HG03066 (cell line): ENCODE results near the gene TRIM47.
"Not testable (repeated sequence)": the region's sequence is repeated elsewhere in the genome, so short reads cannot be mapped to it uniquely, and the experiment has no call there.

Source experiments
- ATAC-seq: cut with Tn5 transposase; IDR thresholded peaks from one replicate; pipeline ENCODE4 v1.9.1; 2021; ENCODE audit warnings: low read depth; ENCODE audit not compliant: unreplicated experiment

The TRIM47 gene

DNA sequence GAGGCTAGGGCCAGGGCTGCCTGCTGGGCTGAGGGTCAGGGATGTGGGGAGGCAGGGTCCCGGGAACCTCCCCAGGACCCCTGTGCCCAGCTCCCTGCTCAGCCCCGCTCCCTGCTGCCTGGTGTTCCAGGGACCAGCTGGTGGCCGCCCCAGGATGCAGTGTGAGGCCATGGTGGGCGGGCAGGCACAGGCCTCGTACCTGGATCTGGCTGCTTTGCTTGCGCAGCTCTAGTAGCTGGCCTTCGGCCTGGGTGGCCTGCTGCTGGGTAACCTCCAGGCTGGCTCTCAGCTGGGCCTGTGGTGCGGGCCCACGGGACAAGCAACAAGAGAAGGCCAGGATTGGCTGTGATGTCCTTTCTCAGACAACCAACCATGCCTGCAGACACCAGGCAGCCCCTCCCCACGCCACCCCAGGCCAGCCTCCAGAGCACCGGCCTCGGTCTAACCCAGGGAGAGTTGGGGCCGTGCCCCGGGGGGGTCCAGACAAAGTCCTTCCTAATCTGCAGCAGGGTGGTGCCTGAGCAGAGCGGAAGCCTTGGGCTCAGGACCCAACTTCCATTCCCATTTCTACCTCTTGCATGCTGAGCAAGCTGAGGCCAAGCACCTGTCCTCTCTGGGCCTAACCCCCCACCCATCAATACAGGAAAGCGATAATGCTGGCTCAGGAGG lies 14.3 kb upstream of the TRIM47 start:
- ATAC-seq, result no peak

DNA sequence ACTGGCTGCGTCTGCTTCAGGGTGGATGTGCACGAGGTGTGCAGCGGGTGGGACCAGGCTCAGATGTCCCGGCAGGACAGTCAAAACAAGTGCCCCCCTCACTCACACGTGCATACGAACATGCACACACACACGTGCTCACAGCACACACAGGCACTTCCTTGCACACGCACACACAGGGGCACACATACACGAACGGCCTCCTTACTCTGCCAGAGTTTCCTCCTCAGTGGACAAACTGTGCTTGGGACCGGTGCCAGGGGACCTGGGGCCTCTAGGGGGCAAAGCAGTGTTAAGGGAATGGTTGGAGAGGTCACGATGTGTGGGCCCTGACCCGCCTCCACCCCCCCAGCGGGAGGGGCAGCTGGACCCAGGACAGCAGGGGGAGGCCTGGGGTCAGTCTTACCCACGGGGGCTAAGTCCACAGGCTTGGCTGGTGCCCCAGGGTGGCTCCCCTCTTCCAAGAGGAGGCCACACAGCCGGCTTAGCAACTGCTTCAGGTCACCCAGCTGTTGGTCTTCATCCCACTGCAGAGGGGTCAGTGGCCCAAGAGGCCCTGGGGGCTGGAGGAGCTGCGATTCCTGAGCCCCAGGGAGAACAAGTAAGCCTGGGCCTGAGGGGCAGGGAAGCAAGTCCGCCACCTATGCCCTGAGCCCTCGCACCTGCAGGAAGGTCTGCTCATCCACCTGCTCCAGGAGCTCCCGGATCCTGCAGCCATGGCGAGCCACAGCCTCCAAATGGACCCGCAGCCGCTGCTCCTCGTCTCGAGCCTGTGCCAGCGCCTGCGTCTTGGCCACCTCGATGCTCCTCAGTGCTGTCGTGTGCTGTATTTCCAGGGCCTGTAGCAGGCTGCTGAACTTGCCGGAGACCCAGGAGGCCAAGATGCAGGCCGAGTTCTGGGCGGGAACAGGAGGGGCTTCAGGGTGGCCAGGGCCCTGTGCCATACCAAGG lies 13.5 kb upstream of the TRIM47 start:
- ATAC-seq, result no peak

DNA sequence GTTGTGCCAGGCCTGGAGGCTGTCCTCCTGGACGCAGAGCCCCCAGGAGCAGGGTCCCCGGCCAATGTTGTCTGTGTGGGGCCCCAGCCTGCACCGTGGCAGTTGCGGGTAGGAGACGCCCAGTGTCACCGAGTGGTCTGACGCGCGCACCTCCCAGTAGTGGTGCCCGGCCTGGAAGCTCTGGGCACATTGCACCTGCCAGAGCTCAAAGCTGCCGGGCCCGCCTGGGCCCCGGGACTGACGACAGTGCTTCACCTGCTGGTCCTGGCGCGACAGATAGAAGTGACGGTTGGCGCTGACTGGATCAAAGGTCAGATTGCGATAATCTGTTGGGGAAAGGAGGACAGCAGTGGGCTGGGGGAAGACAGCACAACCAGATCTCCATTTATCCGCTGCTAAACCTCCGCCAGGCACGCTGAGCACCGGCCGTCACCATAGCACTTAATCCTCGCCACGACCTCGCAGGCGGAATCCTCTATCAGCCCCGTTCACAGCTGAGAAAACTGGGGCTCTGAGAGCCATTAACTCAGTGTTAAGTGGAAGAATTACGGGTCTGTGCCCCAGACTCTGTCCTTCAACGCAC lies 12.7 kb upstream of the TRIM47 start:
- ATAC-seq, result no peak

DNA sequence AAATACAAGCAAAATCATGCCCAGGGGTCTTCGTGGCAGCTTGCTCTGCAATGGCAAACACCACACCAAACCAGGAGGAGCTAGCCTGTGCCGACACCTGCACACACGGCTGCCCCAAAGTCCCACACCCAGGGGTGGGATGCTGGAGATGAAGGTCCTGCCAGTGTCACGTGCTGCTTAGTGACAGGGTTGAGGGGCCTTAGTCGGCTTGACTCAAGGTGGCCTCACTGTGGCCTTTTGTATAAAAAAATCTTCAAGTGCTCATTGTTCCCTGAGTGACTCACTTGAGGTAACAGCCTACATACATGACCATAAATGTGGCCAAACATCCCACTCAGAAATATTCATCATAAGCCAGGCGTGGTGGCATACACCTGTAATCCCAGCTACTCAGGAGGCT lies 11.1 kb upstream of the TRIM47 start:
- ATAC-seq, result no peak

DNA sequence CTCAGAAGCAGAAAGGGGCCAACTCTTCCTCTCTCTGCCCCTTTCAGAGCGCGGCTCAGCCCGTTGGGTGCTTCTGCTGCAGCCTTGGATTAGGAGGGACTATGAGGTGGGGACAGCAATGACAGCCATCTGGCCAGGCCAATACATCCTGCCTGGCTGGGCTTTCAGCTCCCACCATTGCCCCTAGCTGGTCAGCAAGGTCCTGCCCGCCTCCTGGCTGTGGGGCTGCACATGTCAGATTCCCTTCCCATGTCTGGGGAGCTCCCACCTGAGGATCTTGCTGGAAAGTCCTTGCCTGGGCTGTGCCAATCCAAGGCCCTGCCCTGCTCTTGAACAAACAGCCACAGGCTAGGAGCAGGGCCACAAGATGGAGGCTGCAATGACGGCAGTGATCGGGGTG lies 10.1 kb upstream of the TRIM47 start:
- ATAC-seq, result no peak

DNA sequence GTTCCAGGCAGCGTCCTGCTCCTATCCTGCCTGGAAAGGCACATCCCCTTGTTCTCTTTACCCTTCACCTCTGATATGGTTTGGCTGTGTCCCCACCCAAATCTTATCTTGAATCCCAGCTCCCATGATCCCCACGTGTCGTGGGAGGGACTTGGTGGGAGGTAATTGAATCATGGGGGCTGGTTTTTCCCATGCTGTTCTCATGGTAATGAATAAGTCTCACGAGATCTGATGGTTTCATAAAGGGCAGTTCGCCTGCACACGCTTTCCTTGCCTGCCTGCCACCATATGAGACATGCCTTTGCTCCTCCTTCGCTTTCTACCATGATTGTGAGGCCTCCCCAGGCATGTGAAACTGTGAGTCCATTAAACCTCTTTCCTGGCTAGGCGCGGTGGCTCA lies 7.5 kb upstream of the TRIM47 start:
- ATAC-seq, result not testable (repeated sequence)

DNA sequence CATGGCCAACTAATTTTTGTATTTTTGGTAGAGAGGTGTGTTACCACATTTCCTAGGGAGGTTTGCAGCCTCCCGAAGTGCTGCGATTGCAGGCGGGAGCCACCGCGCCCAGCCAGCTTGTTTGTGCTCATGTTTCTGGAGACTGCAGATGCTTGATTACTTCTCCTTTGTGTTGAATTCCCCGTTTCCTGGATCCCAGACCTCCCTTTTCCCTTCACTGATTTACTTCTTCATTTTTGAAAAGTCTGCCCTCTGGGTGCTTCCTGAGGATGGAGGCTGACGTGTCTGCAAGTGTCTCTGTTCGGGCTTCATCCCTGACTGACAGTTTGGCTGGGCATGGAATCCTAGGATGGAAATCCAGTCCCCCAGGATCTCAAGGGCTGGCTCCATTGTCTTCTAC lies 7.0 kb upstream of the TRIM47 start:
- ATAC-seq, result no peak

DNA sequence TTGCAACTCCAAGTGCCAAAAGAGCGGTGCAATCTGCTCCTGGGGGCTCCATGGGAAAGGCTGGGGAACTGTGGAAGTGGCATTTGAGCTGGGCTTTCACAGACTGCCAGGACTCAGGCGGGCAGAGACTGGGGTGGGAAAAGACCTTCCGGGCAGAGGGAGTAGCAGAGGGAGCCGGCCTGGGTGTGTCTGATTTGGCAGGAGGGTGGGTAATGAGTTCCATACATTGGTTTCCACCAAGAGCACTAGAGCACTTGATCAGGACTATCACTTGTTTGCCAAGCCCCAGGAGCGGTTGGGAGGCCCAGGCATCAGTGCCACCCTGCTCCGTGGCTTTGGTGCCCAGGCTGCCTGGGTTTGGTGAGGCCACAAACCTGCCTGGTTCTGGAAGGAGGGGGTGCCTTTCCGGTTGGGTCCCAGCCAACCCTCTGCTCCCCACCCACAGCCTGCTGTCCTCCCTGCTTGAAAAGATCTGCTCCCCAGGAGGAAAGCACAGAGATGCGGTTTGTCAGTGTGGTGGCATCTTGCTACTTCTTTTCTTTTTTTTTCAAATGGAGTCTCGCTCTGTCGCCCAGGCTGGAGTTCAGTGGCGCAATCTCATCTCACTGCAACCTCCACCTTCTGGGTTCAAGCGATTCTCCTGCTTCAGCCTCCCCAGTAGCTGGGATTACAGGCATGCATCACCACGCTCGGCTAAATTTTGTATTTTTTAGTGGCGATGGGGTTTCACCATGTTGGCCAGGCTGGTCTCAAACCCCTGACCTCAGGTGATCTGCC lies 3.5 kb upstream of the TRIM47 start:
- ATAC-seq, result no peak

DNA sequence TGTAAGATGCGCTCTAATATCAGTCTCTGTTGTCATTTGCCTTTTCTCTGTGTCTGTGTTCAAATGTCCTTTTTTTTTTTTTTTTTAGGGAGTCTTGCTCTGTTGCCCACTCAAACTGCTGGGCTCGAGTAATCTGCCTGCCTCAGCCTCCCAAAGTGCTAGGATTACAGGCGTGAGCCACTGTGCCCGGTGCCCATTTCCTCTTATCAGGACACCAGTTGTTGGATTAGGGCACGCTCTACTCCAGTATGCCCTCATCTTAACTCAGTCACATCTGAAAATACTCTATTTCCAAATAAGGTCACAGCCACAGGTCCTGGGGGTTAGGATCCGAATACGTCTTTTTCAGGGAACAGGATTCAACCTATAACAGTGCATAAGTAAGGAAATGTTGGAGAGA lies 1.9 kb upstream of the TRIM47 start:
- ATAC-seq, result no peak

DNA sequence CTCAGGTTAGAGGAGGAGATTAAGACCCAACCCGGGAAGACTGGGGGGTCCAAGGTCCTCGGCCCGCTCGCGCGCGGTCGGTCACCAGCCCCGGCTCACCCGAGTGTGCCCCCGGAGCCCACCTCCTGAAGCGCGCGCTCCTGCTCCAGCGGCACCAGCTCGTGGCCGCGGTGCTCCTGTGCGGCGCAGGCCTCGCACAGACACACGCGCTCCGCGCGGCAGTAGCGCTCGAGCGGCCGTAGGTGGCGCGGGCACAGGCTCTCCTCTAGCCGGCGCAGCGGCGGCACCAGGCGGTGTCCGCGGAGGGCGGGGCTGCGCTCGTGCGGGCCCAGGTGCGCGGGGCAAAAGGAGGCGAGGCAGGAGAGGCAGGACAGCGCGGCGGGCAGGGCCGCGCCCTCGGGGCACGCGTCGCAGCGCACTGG lies 618 bp downstream of the TRIM47 start:
- peak; percentile 55 for ATAC-seq

DNA sequence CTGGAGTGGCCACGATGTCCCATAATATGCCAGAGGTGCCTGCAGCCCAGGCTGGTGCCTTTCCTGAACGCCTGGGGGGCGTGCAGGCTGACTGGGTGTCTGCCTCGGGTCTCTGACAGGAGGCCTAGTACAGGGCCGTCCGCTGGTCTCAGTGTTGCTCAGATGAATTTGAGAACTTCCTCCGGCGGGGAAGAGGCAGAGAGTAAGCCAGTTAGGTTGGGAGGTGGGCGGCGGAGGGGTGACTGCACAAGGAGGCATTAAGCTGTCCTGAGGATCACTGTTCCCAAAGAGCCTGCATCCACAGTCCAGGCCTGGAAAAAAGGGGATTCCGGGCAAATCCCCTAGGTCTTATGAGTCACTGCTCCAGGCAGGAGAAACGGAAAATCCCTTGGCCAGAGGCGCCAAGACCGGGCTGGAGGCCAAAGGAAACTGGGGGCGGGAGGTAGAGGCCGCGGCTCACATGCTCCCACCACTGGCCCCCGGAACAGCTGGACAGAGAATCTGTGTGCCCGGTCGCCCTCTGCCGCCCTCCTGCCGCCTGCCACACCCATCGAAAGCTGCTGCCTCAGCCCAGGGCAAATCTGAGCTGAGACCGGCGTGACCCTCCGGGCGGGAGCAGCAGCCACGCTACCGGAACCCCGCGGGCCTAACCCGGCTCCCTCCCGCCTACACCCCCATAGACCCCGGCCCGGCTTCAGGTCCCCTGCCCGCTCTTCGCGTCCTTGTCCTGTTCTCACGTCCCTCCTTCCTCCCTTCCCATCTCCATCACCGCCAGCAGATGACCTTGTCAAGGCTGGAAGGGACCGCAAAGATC lies 1.2 kb downstream of the TRIM47 start:
- ATAC-seq, result no peak

DNA sequence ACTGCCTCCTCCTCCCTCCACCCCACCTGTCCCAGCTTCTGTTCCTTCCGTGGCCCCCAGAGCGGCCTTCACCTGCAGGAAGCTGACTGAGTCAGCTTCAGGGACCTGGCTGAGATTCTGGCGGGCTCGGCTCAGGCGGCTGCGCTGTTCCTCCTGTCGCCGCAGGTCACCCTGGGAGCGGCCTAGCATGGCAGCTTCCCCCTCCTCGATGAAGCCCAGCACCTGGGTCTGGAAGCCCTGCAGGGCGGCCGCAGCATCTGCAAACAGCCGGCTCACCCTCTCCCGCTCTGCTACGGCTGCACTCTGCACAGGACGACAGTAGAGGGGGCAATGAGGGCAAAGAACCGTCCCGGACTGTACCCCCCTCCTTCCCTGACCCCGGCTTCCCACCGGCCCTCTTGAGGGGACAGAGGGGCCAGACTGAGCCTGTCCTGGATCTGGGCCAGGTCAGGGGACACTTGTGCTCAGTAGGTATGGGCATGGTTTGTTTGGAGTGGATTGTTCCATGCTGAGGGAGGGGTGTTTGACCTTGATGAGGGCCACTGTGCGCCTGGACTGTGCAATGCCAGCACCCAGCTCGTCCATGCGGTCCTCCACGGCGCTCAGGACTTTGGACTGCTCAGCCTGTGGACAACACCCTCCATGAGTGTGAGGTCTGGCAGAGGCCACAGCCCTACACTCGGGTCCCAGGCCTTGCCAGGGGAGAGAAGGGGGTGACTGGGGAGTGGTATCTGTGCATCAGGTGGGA lies 2.0 kb downstream of the TRIM47 start:
- no peak for ATAC-seq

DNA sequence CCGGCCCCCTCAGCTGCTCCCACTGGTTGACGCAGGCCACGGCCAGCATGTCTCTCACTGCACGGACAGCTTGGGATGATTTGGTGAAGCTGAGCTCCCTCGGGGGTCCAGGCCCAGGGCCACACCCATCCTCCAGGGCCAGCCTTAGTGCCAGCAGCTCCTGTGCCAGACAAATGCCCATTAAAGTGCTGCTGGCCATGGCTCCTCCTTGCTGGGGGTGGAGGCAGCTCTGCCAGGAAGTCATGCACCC lies 2.5 kb downstream of the TRIM47 start:
- no peak for ATAC-seq

DNA sequence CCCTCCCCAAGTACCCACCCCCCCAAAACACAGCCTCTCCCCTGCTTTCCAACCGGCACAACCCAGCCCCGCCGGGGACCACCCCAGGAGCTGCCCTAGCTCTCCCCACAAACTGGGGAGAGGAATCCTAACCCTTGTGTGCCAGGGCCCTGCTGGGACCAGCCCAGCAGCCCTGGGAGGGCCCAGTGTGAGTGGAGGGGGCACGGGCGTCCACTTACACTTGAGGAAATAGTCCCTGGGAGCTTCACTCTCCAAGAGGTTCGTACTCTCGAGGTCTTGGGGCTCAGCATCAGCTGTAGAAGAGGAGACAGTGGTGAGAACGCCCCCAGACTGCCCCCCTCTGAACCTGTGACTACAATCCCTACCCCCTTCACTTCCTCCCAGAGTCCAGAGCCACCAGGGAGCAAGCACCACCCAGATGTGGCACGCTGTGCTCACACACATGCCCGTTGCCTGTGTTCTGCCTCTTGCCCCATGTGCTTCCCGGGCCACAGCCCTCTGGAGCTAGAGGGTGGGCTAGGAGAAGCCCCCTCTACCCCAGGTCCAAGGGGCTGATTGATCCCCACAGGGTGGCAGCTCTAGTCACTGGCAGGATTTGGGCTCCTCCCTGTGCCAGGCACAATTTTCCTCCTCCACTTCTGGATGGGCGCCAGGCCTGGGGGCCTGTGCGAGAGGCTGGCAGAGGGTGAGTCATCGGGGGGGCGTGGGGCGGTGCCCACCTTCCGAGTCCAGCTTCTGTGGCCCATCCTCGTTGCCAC lies 3.0 kb downstream of the TRIM47 start:
- ATAC-seq, result no peak

DNA sequence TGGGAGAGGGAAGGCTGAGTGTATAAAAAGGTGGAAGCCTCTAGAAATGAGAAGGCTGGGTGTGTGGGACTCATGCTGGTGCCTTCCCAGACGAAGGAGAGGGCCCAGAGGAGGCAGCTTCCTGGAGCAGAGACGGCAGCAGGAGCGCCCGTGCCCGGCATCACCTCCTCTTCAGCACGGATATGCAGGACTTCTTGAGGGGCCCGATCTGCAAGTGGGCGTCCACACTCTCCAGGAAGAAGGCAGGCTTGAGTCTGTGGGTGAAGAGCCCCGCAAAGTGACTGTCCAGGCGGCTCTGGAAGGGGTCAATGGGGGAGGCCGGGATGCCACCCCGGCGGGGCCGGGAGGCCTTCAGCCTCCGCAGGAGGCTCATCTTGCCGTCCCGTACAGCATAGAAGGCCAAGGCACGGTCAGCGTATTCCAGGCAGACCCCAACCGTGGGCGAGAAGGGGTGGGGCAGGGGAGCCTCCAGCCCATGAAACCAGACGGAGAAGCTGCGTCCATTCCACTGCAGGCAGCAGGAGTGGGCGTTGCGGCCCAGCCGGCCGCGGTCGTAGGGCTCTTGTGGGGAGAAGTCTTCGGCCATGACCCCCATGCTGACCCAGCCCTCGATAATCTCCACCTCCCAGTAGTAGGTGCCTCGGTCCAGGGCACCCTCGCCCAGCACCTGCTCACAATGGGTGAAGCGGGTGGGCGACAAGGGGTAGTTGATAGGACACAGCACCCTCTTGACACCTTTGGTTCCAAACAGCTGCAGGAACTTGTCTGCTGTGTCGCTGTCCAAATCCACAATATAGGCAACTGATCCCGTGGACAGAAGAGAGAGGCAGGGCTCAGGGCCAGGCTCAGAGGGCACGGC lies 3.8 kb downstream of the TRIM47 start:
- ATAC-seq, result no peak

DNA sequence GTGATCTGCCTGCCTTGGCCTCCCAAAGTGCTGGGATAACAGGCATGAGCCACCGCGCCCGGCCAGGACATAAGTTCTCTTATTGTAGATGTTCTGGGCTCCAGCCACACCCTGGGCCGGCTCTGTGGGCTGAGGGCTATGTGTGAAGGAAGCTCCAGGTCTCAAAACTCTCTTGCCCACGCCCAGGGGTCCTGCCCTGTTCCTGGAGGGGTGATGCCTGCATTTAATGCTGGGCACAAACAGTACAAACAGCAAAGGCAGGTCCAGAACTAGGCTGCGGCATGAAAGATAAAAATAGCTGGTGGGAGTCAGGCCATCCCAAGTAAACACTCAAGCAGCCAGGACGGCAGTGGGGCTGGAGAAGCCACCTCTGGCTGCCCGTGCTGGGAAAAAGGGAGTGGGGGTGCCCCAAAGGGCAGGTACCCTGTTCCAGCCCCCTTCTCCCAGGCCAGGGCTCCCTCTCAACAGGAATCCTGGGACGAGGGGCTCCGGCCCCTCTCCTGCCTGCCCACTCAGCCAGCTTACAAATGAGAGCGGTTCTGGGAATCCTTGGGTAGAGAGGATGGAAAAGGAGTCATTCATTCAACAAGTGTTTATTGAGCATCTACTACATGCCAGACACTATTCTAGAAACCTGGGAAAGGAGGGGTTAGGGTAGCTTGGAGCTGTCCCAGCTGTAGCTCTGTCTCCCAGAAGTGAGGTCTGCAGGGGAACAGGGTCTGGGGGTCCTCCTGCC lies 4.6 kb downstream of the TRIM47 start:
- ATAC-seq, result no peak
